Stimulated activated CD8-positive, alpha-beta memory T cell treated with anti-CD3 and anti-CD28 coated beads, Interleukin-2, amount 100 ng/mL, for 48 hours (primary cell): Measurements from ENCODE around the gene CEP131.

Experiments
- DNase-seq, 2 donors: peaks; one replicate each; pipeline ENCODE4 v3.0.0-alpha.2; 2020; ENCODE audit warnings: low read depth in 2 of 2

Gene CEP131

GRCh38 chr17:81223762-81224130 is 981 bp upstream of the CEP131 start:
- DNase-seq, result no peak

DNA sequence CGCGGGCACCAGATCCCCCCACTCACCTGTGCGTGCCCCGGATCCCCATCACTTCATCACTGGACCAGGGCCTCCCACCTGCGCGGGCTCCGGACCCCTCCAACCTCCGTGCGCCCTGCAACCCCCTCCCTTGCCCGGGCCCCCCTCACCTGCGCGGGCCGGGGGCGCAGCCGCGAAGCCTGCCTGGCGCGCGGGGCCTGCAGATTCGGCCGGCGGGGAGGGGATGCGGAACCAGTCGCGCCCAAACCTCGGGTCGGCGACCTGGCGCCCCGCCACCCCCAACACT is 202 bp downstream of the CEP131 start:
- DNase-seq, result no peak

GRCh38 chr17:81221842-81222619 is 734 bp downstream of the CEP131 start:
- DNase-seq, result no peak

DNA sequence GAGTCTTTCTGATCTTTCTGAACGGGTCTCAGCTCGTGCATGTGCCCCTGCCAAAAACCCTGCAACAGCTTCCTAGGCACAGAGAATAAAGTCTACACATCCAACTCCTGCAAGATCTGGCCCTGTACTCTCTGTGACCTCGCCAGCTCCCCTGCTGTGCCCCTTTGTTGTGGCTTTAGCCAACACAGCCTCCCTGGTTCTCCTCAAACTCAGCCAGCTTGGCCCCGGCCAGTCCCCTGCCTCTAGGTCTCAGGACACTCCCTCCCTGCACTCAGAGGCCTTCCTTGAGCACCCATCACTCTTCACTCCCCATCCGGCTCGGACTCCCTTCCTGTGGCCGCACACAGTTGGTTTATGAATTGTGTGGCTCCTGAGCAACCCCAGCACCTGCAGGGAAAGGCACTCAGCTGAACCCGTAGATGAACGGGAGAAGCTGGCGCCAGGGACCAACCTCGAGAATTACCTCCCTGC is 1.4 kb downstream of the CEP131 start:
- DNase-seq, result no peak

- DNase-seq, result no peak
Observed at GRCh38 chr17:81219476-81220180, 3.1 kb downstream of the CEP131 start.

GRCh38 chr17:81218991-81219390 is 3.8 kb downstream of the CEP131 start:
- no peak for DNase-seq

GRCh38 chr17:81218459-81218858 is 4.3 kb downstream of the CEP131 start:
- DNase-seq, result no peak

- no peak for DNase-seq
Observed at GRCh38 chr17:81217491-81217890, 5.3 kb downstream of the CEP131 start.

DNA sequence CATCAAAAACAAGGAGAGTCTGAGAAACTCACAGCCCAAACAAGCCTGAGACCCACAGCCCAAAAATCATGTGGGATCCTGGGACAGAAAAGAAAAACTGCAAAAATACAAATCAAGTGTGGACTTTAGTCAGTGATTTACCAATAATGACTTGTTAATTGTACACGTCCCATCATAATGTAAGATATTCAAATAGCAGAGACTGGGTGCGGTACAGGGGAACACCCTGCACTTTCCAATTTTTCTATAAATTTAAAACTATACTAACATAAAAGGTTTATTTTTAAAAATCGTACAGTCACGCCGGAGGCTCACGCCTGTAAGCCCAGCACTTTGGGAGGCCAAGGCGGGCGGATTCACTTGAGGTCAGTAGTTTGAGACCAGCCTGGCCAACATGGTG is 8.8 kb downstream of the CEP131 start:
- DNase-seq, result no peak

GRCh38 chr17:81212365-81212764 is 10.4 kb downstream of the CEP131 start:
- no peak for DNase-seq

GRCh38 chr17:81210868-81211267 is 11.9 kb downstream of the CEP131 start:
- DNase-seq, result no peak

- DNase-seq, result no peak
Observed at GRCh38 chr17:81210466-81210865, 12.3 kb downstream of the CEP131 start.

GRCh38 chr17:81209141-81209540 is 13.6 kb downstream of the CEP131 start:
- no peak for DNase-seq

DNA sequence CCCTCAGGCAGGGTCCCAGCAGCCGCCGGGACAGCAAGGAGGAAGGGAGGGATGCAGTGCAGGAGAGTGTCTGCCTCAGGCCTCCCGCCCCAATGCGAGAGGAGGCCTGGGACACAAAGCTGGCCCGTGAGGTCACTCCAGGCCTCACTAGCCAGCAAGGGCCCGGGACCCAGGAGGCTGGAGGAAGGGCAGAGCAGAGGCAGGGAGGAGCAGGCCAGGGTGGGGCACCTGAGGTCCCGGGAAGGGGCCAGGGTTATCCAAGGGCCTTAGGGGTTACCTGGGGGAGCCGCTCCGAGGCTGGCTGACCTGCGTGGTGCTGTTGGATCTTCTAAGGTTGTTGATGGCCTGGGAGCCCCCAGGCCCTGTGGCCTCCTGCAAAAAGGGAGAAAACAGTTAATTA is 14.1 kb downstream of the CEP131 start:
- no peak for DNase-seq

GRCh38 chr17:81207610-81208581 is 14.9 kb downstream of the CEP131 start:
- DNase-seq, result no peak

DNA sequence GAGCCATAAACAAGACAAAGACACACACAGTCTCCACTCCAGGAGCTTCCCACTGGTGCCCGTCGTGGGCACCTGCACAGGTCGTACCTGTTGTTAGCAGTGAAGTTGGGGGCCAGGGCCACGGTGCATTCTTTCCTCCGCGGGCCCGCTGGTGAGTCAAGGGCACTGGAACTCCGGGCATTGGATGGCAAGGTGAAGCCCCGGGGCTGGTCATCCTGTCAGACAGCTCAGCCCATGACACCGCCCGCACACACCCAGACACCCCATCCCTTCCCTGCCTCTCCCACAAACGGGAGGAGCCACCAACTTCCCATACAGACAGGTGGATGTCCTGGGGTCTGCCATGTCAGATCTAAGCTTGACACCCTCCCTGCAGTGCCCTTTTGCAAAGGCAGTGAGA is 16.1 kb downstream of the CEP131 start:
- no peak for DNase-seq

DNA sequence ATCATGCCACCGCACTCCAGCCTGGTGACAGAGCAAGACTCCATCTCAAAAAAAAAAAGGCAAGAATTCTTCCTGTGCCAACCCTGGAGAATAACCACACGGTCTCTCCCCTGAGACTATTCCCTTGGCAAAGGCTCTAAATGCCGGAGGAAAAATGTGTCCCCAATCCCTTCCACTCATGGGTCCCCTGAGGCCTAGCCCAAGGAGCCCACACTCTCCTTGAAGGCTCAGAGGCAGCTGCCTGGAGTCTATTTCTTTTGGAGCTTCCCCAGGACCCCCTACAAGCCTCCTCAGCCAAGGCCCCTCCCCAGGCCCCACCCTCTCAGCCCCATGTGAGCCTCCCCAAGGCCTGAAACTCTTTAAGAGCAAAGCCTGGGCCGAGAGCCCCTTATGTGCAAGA is 16.6 kb downstream of the CEP131 start:
- no peak for DNase-seq

- no peak for DNase-seq
Observed at GRCh38 chr17:81204578-81204977, 18.2 kb downstream of the CEP131 start.

GRCh38 chr17:81203136-81203535 is 19.6 kb downstream of the CEP131 start:
- no peak for DNase-seq

- DNase-seq, result no peak
Observed at GRCh38 chr17:81202318-81202717, 20.4 kb downstream of the CEP131 start.

DNA sequence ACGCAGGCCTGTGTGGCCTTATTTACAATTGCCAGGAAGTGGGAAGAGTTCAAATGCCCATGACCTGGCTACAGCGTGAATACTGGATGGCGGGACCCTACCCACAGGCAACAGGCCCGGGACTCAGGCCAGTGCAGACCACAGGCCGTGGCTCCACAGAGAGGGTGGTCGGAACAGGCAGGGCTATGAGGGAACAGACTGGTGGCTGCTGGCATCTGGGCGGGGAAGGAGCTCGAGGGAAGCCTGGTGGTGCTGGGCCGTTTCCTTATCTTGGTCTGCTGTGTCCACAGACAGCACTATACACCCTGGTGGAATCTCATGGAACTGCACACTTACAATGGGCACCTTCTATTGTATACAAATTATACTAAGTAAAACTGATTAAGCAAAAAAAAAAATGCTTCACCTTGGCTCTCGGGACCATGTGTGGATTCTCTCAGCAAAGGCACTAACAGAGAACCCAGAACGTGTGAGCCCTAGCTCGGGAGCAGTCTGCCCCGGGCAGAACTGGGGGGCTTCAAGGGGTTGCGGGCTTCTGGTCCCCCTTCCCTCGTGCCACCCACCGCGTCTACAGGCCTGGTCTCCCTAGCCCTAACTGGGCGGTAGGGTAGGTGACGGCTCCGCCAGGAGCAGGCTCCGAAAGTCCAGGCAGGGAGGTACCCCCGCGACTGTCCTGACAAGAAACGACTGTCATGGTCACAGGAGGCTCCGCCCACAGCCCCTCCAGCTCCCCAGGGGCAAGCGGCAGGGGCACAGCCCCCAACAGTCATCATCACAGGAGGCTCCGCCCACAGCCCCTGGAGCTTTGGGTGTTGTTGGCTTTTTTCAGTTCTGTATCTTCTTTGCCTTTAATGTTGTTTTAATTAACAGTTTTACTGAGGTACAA is 21.8 kb downstream of the CEP131 start:
- DNase-seq, result no peak
